ENCODE measurements around the gene BTBD9. TPM values are rescaled to one million over a fixed set of nuclear protein-coding genes. Genes with fewer than 3 reads are reported as not detected.
"Not testable (repeated sequence)": the region's sequence is repeated elsewhere in the genome, so short reads cannot be mapped to it uniquely, and the experiment has no call there.

The BTBD9 gene
- total and polyA plus RNA-seq, 2 donors = 2.9 to 4.2 TPM

DNA sequence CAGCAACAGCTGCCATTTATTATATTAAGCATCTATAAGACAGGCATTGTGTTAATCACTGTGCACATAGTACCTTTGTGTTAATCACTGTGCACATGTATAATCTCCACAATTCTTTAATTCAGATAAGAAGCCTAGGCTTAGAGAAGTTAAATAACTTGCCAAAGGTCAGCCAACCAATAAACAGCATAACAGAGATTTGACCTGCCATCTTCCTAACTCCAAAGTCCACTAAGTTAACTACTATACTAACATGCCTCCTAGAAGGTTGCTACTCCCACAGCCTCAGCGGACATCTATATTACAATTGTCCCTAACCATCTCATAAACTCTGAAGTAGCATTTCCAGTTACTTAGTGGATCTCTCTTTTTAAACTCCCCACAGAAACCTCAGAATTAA lies 3.7 kb downstream of the BTBD9 start:
- no peaks in the 10 kb centered on the region for H3K9me3 ChIP-seq (ENCODE audit: control insufficient read depth in 2 of 2, insufficient read depth in 1 of 2, low read length in 1 of 2)
- H3K4me1 ChIP-seq (ENCODE audit: control insufficient read depth in 2 of 2, insufficient read depth in 2 of 2, low read length in 2 of 2) = peaks cover 9 to 11% of the 10 kb centered on the region in 2 donors
- H3K36me3 ChIP-seq (ENCODE audit: control insufficient read depth in 2 of 2, insufficient read depth in 2 of 2, low read length in 1 of 2) = no peaks in the 10 kb centered on the region
- no peak overlapping the region for H3K27ac ChIP-seq (ENCODE audit: low read depth in 1 of 2, low read length in 1 of 2)
- WGBS = 63% methylated on average over 1 of the region's 1 CpG
- DNase-seq (ENCODE audit: low read depth in 6 of 9, low spot score in 9 of 9) = no peak
- no peak overlapping the region for H3K4me3 ChIP-seq (ENCODE audit: low read length in 2 of 2)
- H3K27me3 ChIP-seq (ENCODE audit: control insufficient read depth in 2 of 2, insufficient read depth in 1 of 2, low read length in 1 of 2) = no peaks in the 10 kb centered on the region

DNA sequence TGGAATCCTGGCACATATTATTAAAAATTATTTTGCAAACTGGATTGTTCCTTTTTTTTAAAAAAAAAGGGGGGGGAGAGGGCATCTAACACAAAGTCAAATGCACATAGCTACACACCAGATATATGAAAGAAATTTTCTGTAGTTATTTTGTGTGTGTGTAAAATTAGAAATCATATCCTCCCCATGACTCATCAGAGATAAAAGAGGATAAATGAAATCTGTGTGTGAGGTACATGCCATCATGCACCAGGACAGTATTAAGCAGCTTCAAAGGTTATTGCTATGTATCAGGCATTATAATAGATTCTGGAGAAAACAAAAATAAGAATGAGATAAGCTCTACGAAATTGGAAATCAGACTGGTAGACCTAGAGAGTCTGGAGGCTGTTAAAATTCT lies 5.2 kb downstream of the BTBD9 start:
- no peak overlapping the region for H3K27ac ChIP-seq (ENCODE audit: low read depth in 1 of 2, low read length in 1 of 2)
- 94% methylated on average over 1 of the region's 1 CpG for WGBS

DNA sequence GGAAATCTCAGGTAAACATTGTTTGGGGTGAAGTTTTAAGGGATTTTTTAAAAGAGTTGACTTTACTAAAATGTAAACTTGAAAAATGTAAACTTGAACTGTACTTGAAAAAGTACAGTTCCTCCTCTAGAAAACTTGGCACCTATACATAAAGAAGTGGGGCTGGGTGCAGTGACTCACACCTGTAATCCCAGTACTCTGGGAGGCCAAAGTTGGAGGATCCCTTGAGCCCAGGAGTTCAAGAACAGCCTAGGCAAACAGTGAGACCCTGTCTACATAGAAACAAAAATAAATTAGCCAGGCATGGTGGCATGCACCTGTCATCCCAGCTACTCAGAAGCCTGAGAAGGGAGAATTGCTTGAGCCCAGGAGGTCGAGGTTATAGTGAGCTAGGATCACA lies 7.2 kb downstream of the BTBD9 start:
- Histone ChIP-seq H3K27me3 (ENCODE audit: control insufficient read depth in 2 of 2, insufficient read depth in 1 of 2, low read length in 1 of 2) (no peaks in the 10 kb centered on the region), H3K36me3 (ENCODE audit: control insufficient read depth in 2 of 2, insufficient read depth in 2 of 2, low read length in 1 of 2) (no peaks in the 10 kb centered on the region), H3K27ac (ENCODE audit: low read depth in 1 of 2, low read length in 1 of 2) (no peak overlapping the region), H3K9me3 (ENCODE audit: control insufficient read depth in 2 of 2, insufficient read depth in 1 of 2, low read length in 1 of 2) (no peaks in the 10 kb centered on the region), H3K4me1 (ENCODE audit: control insufficient read depth in 2 of 2, insufficient read depth in 2 of 2, low read length in 2 of 2) (peaks cover 0 to 3% of the 10 kb centered on the region in 2 donors), H3K4me3 (ENCODE audit: low read length in 2 of 2) (no peak overlapping the region)
- WGBS = 94% methylated on average over 1 of the region's 1 CpG
- DNase-seq (ENCODE audit: low read depth in 6 of 9, low spot score in 9 of 9) = no peak

More for the DNA sequence above, 5.2 kb downstream of the BTBD9 start:
- no peak for DNase-seq (ENCODE audit: low read depth in 6 of 9, low spot score in 9 of 9)
- no peaks in the 10 kb centered on the region for H3K27me3 ChIP-seq (ENCODE audit: control insufficient read depth in 2 of 2, insufficient read depth in 1 of 2, low read length in 1 of 2)
- no peaks in the 10 kb centered on the region for H3K9me3 ChIP-seq (ENCODE audit: control insufficient read depth in 2 of 2, insufficient read depth in 1 of 2, low read length in 1 of 2)
- H3K4me3 ChIP-seq (ENCODE audit: low read length in 2 of 2) = no peak overlapping the region
- H3K36me3 ChIP-seq (ENCODE audit: control insufficient read depth in 2 of 2, insufficient read depth in 2 of 2, low read length in 1 of 2) = no peaks in the 10 kb centered on the region
- H3K4me1 ChIP-seq (ENCODE audit: control insufficient read depth in 2 of 2, insufficient read depth in 2 of 2, low read length in 2 of 2) = peaks cover 0 to 3% of the 10 kb centered on the region in 2 donors

DNA sequence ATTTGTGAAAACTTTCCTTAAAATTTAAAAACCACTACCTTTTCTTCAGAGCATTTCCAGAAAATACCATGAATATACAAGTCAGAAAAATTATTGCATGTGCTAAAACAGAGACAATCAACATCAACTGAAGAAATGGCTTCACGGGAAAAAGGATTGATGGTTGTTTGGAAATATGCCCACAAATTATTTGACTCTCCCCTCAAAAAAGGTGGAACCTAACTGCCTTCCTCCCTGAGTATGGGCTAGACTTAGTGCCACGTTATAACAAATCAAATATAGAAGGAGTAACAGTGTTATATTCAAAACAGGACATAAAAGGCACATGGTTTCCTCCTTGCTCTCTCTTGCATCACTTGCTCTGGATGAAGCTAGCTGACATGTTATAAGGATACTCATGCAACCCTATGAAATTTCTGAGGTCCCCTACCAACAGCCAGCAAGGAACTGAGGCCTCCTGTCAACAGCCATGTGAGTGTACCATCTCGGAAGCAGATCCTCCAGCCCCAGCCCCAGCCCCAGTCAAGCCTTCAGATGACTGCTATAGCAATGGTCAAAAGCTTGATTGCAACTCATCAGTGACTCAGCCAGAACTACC lies 8.4 kb downstream of the BTBD9 start:
- WGBS = 94% methylated on average over 3 of the region's 3 CpGs
- DNase-seq (ENCODE audit: low read depth in 6 of 9, low spot score in 9 of 9) = no peak
- no peaks in the 10 kb centered on the region for H3K36me3 ChIP-seq (ENCODE audit: control insufficient read depth in 2 of 2, insufficient read depth in 2 of 2, low read length in 1 of 2)

DNA sequence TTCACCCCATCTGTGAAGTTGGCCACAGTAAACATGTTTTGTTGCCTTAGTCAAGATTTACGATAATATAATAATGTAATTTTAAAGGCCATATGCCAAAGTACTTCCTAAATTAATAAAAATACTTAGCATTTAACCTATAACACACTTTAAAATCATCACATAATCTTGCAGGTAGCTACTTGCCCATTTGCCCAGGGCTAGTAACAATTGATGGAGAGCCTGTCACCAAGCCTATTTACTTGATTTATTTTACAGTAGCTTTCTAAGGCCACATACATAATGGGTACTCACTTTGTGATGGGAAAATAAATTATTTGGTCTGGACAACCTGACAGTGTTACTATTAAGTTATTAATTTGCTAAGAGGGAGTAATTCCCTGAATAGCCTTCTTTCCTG lies 14.5 kb downstream of the BTBD9 start:
- Histone ChIP-seq H3K27ac (ENCODE audit: low read depth in 1 of 2, low read length in 1 of 2) (no peak overlapping the region), H3K9me3 (ENCODE audit: control insufficient read depth in 2 of 2, insufficient read depth in 1 of 2, low read length in 1 of 2) (peaks cover 0 to 7% of the 10 kb centered on the region in 2 donors), H3K4me1 (ENCODE audit: control insufficient read depth in 2 of 2, insufficient read depth in 2 of 2, low read length in 2 of 2) (no peaks in the 10 kb centered on the region), H3K27me3 (ENCODE audit: control insufficient read depth in 2 of 2, insufficient read depth in 1 of 2, low read length in 1 of 2) (no peaks in the 10 kb centered on the region), H3K36me3 (ENCODE audit: control insufficient read depth in 2 of 2, insufficient read depth in 2 of 2, low read length in 1 of 2) (no peaks in the 10 kb centered on the region), H3K4me3 (ENCODE audit: low read length in 2 of 2) (no peak overlapping the region)
- DNase-seq (ENCODE audit: low read depth in 6 of 9, low spot score in 9 of 9) = no peak
- 95% methylated on average over 1 of the region's 1 CpG for WGBS

More for the DNA sequence above, 8.4 kb downstream of the BTBD9 start:
- no peak overlapping the region for H3K4me3 ChIP-seq (ENCODE audit: low read length in 2 of 2)
- H3K9me3 ChIP-seq (ENCODE audit: control insufficient read depth in 2 of 2, insufficient read depth in 1 of 2, low read length in 1 of 2) = no peaks in the 10 kb centered on the region
- H3K27me3 ChIP-seq (ENCODE audit: control insufficient read depth in 2 of 2, insufficient read depth in 1 of 2, low read length in 1 of 2) = no peaks in the 10 kb centered on the region
- H3K27ac ChIP-seq (ENCODE audit: low read depth in 1 of 2, low read length in 1 of 2) = no peak overlapping the region
- H3K4me1 ChIP-seq (ENCODE audit: control insufficient read depth in 2 of 2, insufficient read depth in 2 of 2, low read length in 2 of 2) = peaks cover 0 to 3% of the 10 kb centered on the region in 2 donors

DNA sequence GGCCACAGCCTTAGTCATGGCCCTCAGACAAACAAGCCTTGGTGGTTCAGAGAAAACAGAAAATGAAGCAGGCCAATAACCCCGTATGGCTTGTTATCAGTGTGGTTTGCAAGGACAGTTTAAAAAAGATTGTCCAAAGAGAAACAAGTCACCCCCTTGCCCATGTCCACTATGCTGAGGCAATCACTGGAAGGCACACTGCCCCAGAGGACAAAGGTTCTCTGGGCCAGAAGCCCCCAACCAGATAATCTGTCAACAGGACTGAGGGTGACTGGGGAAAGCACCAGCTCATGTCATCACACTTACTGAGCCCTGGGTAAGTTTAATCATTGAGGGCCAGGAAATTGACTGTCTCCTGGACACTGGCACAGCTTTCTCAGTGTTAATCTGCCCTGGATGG lies 20.4 kb downstream of the BTBD9 start:
- H3K27me3 ChIP-seq (ENCODE audit: control insufficient read depth in 2 of 2, insufficient read depth in 1 of 2, low read length in 1 of 2); DNase-seq (ENCODE audit: low read depth in 6 of 9, low spot score in 9 of 9); H3K36me3 ChIP-seq (ENCODE audit: control insufficient read depth in 2 of 2, insufficient read depth in 2 of 2, low read length in 1 of 2); H3K27ac ChIP-seq (ENCODE audit: low read depth in 1 of 2, low read length in 1 of 2); H3K9me3 ChIP-seq (ENCODE audit: control insufficient read depth in 2 of 2, insufficient read depth in 1 of 2, low read length in 1 of 2); H3K4me1 ChIP-seq (ENCODE audit: control insufficient read depth in 2 of 2, insufficient read depth in 2 of 2, low read length in 2 of 2); H3K4me3 ChIP-seq (ENCODE audit: low read length in 2 of 2): not testable (repeated sequence)
- 98% methylated on average over 1 of the region's 1 CpG for WGBS

DNA sequence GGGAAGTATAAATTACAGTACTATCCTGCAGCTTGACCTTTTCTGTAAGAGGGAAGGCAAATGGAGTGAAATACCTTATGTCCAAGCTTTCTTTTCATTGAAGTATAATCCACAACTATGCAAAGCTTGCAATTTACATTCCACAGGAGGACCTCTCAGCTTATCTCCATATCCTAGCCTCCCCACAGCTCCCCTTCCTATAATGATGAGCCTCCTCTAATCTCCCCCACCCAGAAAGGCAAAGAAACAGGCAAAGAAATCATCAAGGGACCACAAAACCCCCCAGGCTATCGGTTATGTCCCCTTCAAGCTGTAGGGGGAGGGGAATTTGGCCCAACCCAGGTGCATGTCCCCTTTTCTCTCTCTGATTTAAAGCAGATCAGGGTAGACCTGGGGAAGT lies 21.4 kb downstream of the BTBD9 start:
- H3K4me1 ChIP-seq (ENCODE audit: control insufficient read depth in 2 of 2, insufficient read depth in 2 of 2, low read length in 2 of 2); DNase-seq (ENCODE audit: low read depth in 6 of 9, low spot score in 9 of 9); H3K4me3 ChIP-seq (ENCODE audit: low read length in 2 of 2); H3K27ac ChIP-seq (ENCODE audit: low read depth in 1 of 2, low read length in 1 of 2); H3K27me3 ChIP-seq (ENCODE audit: control insufficient read depth in 2 of 2, insufficient read depth in 1 of 2, low read length in 1 of 2); H3K36me3 ChIP-seq (ENCODE audit: control insufficient read depth in 2 of 2, insufficient read depth in 2 of 2, low read length in 1 of 2); H3K9me3 ChIP-seq (ENCODE audit: control insufficient read depth in 2 of 2, insufficient read depth in 1 of 2, low read length in 1 of 2): not testable (repeated sequence)
- 92% methylated on average over 1 of the region's 1 CpG for WGBS

DNA sequence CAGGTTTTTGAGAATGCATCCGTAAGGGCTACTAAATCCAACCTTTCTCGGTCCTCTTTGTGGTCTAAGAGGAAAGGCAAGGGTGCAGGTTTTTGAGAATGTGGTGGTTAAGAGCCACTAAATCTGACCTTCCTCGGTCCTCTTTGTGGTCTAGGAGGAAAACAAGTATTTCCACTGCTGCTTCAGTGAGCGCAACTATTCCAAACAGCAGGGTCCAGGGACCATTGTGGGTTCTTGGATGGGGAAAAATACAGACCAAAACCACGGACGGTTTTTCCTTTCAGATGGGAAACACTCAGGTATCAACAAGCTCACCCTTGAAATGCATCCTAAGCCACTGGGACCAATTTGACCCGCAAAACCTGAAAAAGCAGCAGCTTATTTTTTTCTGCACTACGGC lies 21.9 kb downstream of the BTBD9 start:
- Histone ChIP-seq H3K27ac (ENCODE audit: low read depth in 1 of 2, low read length in 1 of 2) (no peak overlapping the region), H3K4me3 (ENCODE audit: low read length in 2 of 2) (no peak overlapping the region), H3K4me1 (ENCODE audit: control insufficient read depth in 2 of 2, insufficient read depth in 2 of 2, low read length in 2 of 2) (no peaks in the 10 kb centered on the region), H3K27me3 (ENCODE audit: control insufficient read depth in 2 of 2, insufficient read depth in 1 of 2, low read length in 1 of 2) (no peaks in the 10 kb centered on the region), H3K9me3 (ENCODE audit: control insufficient read depth in 2 of 2, insufficient read depth in 1 of 2, low read length in 1 of 2) (no peaks in the 10 kb centered on the region), H3K36me3 (ENCODE audit: control insufficient read depth in 2 of 2, insufficient read depth in 2 of 2, low read length in 1 of 2) (no peaks in the 10 kb centered on the region)
- no peak for DNase-seq (ENCODE audit: low read depth in 6 of 9, low spot score in 9 of 9)
- 91% methylated on average over 8 of the region's 8 CpGs for WGBS

DNA sequence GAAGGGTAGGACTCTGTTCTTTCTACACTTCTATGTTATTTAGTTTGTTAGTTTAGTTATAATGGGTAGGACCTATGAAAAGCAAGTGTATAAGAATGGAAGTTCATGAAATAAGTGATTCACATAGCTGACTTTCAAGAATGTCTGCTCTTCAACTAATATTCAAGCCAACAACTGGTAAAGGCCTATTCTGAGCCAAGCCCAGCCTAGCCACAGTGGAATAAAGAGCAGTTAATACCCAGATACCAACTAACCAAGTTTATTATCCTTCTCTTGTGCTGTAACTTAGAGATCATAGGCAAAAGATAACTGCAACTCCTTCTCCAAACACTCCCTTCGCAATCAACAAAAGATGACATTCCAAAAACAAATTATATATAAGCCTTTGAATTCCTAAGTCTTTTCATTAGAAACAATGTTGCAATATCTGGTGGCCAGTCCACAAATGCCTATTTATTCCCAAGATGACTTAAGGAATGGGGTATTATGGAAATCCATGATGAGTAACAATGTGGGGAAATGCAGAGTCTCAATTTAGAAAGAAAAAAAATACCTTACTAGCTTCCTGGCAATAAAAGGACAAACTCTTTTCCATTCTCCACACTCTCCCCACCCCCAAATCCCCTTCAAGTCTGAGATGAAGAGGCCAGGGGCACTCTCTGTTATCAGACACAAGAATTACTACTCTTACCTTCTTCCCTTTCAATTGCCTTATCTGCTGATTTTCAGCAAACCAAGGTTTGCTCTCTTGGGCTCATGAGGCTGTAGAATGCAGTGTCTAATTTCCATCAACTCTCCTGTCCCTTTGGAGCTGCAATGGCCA lies 27.4 kb downstream of the BTBD9 start:
- Histone ChIP-seq H3K4me1 (ENCODE audit: control insufficient read depth in 2 of 2, insufficient read depth in 2 of 2, low read length in 2 of 2) (no peaks in the 10 kb centered on the region), H3K27ac (ENCODE audit: low read depth in 1 of 2, low read length in 1 of 2) (no peak overlapping the region), H3K36me3 (ENCODE audit: control insufficient read depth in 2 of 2, insufficient read depth in 2 of 2, low read length in 1 of 2) (no peaks in the 10 kb centered on the region), H3K4me3 (ENCODE audit: low read length in 2 of 2) (no peak overlapping the region), H3K9me3 (ENCODE audit: control insufficient read depth in 2 of 2, insufficient read depth in 1 of 2, low read length in 1 of 2) (no peaks in the 10 kb centered on the region), H3K27me3 (ENCODE audit: control insufficient read depth in 2 of 2, insufficient read depth in 1 of 2, low read length in 1 of 2) (no peaks in the 10 kb centered on the region)
- no peak for DNase-seq (ENCODE audit: low read depth in 6 of 9, low spot score in 9 of 9)
- WGBS = 99% methylated on average over 1 of the region's 1 CpG

All from thymus (tissue), 11 donors.